Hematopoietic multipotent progenitor cell treated with erythropoietin and hydrocortisone succinate and interleukin-3 and kit ligand, for 17 days (in vitro differentiated cells): ENCODE data around the gene SLAMF1.
"Not testable (repeated sequence)": the region's sequence is repeated elsewhere in the genome, so short reads cannot be mapped to it uniquely, and the experiment has no call there.

Experiments
- DNase-seq: peaks from one replicate; pipeline ENCODE4 v3.0.0-alpha.2; 2015; ENCODE audit warnings: low spot score

The SLAMF1 gene

GRCh38 chr1:160638926-160639325, 7.9 kb downstream of the SLAMF1 start:
- no peak for DNase-seq

GRCh38 chr1:160638540-160638857, 8.3 kb downstream of the SLAMF1 start:
- DNase-seq: no peak

GRCh38 chr1:160637821-160638539, 8.9 kb downstream of the SLAMF1 start:
- no peak for DNase-seq

- DNase-seq: no peak
Measured at GRCh38 chr1:160637065-160637464, 9.8 kb downstream of the SLAMF1 start.

GRCh38 chr1:160636547-160636946, 10.3 kb downstream of the SLAMF1 start:
- no peak for DNase-seq

GRCh38 chr1:160636076-160636475, 10.8 kb downstream of the SLAMF1 start:
- no peak for DNase-seq

- DNase-seq: no peak
Measured at GRCh38 chr1:160634543-160635491, 12.0 kb downstream of the SLAMF1 start.

- no peak for DNase-seq
Measured at GRCh38 chr1:160633330-160633903, 13.4 kb downstream of the SLAMF1 start.

GRCh38 chr1:160631983-160632625, 14.7 kb downstream of the SLAMF1 start:
- no peak for DNase-seq

GRCh38 chr1:160630523-160631451, 16.1 kb downstream of the SLAMF1 start:
- no peak for DNase-seq

- no peak for DNase-seq
Measured at GRCh38 chr1:160629286-160630210, 17.3 kb downstream of the SLAMF1 start.

- DNase-seq: no peak
Measured at GRCh38 chr1:160628799-160629263, 18.0 kb downstream of the SLAMF1 start.

GRCh38 chr1:160627677-160628289, 19.1 kb downstream of the SLAMF1 start:
- not testable (repeated sequence) for DNase-seq

- DNase-seq: no peak
Measured at GRCh38 chr1:160626509-160627342, 20.1 kb downstream of the SLAMF1 start.

- DNase-seq: no peak
Measured at GRCh38 chr1:160625725-160626498, 20.9 kb downstream of the SLAMF1 start.

- DNase-seq: no peak
Measured at GRCh38 chr1:160625321-160625720, 21.5 kb downstream of the SLAMF1 start.

- no peak for DNase-seq
Measured at GRCh38 chr1:160624464-160624863, 22.4 kb downstream of the SLAMF1 start.

GRCh38 chr1:160623862-160624261, 23.0 kb downstream of the SLAMF1 start:
- DNase-seq: no peak
